Right ventricle myocardium superior (tissue), 1 donor: ENCODE results near the gene IL17REL. TPM values are rescaled to one million over a fixed set of nuclear protein-coding genes. Genes with fewer than 3 reads are reported as not detected.

Source experiments
- ATAC-seq: fragments of 200-7000 bp; cut with Tn5 transposase; one replicate; pipeline ENCODE4 v1.9.1; 2020; ENCODE audit warnings: mild to moderate bottlenecking; ENCODE audit not compliant: poor library complexity
- DNase-seq: peaks from one replicate; pipeline ENCODE4 v3.0.0-alpha.2; 2020
- intact Hi-C: fragments of 100-400 bp; cut with DNase I; formaldehyde crosslinking; loops from one replicate; pipeline ENCODE4 v1.11.2; 2022
- total RNA-seq: library from RNA; stranded (reverse); fragmentation: NEBNext Ultra II Directional; extraction: Animal tissue kit (Norgen Biotek cat#: 25700); gene quantifications from one replicate; pipeline ENCODE4 v1.2.1, GENCODE V29; 2021
- donor health status: DM: no; HTN: yes; CAD: no; lungs with severe emphysema.

Gene IL17REL
- total RNA-seq, 1 donor from 2014 or later: not detected

DNA sequence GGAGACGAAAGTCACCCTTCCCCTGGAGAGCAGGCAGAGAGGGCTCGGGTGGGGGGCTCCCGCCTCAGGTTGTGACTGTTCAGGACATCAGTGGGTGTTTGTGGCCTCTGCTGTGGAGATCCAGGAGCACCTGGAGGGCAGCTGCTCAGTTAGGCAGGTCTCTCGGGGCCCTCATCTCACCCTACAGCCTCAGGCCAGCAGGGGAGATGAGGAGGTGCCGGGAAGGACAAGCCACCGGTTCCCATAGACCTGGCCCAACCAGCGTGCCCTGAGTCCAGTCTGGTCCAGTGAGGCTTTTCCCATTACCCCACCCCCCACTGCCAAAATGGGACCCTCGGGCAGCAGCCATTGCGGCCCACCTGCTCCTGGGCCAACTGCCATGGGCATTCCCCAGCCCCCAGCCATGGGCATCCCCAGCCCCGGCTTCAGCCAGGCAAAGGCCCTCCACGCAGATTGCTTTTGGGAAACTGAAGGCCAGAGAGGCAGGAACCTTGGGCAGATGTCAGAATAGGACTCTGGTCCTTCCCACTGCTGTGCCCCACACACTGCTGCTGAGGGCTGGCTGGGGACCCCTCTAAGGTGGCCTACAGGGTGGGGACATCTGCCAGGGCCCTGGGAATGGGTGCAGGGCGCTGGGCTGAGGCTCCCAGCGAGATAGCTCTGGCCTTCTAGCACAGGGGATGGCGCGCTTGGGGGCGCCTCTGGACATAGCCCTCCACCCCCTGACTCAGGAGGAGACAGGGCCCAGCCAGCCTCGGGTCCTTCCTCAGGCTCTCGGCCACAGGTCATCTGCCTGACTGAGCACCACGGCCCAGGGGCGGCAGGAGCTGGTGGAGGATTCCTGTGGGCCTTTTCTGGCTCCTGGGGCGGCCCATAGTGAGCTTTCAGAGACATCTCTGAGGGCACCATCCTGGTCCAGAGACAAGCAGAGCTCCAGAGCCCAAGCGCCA is 47.2 kb downstream of the IL17REL start:
- intact Hi-C loops: no loop called here
- ATAC-seq: no peak
- DNase-seq: peak; percentile 44

DNA sequence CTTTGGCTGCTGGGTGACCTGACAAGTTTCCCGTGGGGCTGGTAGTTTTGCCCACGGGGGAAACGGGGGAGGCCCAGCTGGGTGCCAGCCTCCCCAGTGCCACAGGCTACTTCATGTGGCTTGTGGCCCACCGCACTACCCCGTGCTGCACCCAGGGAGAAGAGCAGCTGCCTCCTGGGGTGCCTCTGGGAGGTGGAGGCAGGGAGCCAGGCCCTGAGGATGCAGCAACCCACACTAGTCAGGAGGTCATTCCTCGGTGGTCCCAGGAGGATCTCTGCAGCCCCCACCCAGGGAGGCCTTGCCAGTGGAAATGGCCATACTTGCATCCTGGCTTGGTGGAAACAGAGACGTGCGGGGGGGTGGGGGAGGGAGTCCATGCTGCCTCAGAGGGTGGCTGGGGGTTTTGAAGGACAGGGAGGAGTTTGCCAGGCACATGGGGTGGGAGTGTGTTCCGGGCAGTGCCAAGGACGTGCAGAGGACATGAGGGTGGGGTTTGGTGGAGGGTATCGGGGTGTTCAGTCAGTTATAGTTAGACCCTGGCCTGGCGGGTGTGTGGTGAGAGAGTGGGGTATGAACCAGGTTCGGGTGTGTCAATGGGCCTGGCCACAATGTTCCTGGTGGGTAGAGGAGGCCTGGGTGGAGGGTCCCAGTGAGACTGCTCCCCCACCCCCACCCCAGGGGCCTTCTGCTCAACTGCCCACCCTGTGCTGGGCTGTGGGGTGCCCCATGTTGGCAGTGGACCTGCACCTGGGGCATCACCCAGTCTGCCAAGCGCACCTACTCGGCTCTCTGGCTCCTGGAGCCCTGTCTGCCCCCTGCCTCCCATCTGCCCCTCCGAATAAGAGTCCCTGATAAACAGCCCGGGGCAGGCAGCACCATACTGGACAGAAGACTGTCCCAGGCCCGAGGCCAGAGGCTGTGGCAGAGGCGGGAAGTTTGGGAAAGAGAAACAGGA is 48.2 kb downstream of the IL17REL start:
- DNase-seq: peak; percentile 46
- intact Hi-C loops: no loop called here
- ATAC-seq: no peak

DNA sequence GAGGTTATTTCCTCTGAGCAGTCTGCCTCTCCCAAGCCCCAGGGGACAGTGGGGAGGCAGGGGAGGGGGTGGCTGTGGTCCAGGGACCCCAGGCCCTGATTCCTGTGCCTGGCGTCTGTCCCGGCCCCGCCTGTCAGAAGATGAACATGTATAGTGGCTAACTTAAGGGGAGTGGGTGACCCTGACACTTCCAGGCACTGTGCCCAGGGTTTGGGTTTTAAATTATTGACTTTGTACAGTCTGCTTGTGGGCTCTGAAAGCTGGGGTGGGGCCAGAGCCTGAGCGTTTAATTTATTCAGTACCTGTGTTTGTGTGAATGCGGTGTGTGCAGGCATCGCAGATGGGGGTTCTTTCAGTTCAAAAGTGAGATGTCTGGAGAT is 48.9 kb downstream of the IL17REL start:
- peak; percentile 45 for DNase-seq
- intact Hi-C loops: no loop called here
- ATAC-seq: no peak

DNA sequence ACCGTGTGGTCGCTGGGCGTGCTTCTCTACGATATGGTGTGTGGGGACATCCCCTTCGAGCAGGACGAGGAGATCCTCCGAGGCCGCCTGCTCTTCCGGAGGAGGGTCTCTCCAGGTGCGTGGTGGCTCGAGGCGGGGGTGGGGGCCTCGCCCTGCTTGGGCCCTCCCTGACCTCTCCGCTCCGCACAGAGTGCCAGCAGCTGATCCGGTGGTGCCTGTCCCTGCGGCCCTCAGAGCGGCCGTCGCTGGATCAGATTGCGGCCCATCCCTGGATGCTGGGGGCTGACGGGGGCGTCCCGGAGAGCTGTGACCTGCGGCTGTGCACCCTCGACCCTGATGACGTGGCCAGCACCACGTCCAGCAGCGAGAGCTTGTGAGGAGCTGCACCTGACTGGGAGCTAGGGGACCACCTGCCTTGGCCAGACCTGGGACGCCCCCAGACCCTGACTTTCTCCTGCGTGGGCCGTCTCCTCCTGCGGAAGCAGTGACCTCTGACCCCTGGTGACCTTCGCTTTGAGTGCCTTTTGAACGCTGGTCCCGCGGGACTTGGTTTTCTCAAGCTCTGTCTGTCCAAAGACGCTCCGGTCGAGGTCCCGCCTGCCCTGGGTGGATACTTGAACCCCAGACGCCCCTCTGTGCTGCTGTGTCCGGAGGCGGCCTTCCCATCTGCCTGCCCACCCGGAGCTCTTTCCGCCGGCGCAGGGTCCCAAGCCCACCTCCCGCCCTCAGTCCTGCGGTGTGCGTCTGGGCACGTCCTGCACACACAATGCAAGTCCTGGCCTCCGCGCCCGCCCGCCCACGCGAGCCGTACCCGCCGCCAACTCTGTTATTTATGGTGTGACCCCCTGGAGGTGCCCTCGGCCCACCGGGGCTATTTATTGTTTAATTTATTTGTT is 49.6 kb downstream of the IL17REL start:
- intact Hi-C loops: no loop called here
- ATAC-seq: no peak
- peak; percentile 54 for DNase-seq

DNA sequence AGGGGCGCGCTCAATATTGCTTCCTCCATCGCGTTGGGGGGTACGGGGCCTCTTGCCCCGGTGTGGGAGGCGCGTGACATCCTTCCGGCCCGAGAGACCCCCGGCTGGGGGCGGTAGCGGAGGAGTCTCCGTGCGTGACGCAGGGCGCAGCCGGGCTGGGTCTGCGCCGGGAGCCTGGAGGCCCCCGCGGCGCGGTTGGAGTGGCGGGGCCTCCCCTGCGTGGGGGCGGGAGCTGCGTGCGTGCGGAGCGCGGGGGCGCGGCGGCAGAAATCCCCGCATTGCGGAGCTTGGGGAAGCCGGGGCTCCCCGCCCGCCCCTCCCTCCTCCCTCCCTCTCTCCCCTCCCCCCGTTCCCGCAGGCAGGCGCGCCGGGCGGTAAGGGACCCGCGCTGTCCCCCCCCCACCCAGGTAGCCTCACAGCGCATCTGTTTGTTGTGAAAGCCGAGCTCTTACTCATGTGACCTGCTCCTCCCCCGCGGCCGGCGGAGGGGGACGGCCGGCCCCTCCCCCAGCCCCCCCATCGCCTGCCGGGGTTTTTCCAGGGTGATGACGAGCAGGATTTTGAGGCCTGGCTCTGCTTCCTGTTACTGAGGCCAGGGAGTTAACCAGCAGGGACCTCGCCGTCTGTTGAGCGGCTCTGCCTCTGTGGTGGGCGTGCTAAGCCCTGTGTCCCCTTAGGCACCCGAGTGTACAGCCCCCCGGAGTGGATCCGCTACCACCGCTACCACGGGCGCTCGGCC is 50.4 kb downstream of the IL17REL start:
- peak; percentile 56 for ATAC-seq
- peak; percentile 91 for DNase-seq
- intact Hi-C loops: no loop called here

DNA sequence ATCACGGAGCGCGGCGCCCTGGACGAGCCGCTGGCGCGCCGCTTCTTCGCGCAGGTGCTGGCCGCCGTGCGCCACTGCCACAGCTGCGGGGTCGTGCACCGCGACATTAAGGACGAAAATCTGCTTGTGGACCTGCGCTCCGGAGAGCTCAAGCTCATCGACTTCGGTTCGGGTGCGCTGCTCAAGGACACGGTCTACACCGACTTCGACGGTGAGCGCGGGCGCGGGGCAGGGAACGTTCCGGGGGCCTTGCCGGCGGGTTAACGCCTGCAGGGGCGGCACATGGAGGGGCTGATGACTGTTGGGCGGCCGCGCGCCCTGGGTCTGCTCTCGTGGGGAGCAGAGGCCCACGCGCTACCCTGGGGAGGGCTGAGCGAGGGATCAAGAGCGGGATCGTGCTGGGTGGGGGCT is 51.0 kb downstream of the IL17REL start:
- ATAC-seq (no peak), DNase-seq (peak; percentile 50)
- intact Hi-C loops: loop anchor here (2.0 kb wide), 1 partner anchor 27 kb away; no protein-coding TSS in a partner anchor

DNA sequence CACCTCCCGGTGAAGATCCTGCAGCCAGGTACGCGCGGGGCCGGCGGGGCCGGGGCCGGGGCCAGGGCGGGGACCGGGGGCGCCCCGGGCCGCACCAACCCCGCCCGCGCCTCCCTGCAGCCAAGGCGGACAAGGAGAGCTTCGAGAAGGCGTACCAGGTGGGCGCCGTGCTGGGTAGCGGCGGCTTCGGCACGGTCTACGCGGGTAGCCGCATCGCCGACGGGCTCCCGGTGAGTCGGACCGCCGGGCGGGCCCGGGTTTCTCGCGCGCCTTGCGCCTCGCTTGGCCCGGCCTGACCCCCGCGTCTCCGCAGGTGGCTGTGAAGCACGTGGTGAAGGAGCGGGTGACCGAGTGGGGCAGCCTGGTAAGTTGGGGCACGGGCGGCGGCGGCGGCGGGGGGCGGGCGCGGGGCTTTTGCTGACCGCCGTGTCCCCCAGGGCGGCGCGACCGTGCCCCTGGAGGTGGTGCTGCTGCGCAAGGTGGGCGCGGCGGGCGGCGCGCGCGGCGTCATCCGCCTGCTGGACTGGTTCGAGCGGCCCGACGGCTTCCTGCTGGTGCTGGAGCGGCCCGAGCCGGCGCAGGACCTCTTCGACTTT is 51.5 kb downstream of the IL17REL start:
- DNase-seq (peak; percentile 65), ATAC-seq (no peak)
- intact Hi-C loops: loop anchor here (2.0 kb wide), 1 partner anchor 26 kb away; no protein-coding TSS in a partner anchor

DNA sequence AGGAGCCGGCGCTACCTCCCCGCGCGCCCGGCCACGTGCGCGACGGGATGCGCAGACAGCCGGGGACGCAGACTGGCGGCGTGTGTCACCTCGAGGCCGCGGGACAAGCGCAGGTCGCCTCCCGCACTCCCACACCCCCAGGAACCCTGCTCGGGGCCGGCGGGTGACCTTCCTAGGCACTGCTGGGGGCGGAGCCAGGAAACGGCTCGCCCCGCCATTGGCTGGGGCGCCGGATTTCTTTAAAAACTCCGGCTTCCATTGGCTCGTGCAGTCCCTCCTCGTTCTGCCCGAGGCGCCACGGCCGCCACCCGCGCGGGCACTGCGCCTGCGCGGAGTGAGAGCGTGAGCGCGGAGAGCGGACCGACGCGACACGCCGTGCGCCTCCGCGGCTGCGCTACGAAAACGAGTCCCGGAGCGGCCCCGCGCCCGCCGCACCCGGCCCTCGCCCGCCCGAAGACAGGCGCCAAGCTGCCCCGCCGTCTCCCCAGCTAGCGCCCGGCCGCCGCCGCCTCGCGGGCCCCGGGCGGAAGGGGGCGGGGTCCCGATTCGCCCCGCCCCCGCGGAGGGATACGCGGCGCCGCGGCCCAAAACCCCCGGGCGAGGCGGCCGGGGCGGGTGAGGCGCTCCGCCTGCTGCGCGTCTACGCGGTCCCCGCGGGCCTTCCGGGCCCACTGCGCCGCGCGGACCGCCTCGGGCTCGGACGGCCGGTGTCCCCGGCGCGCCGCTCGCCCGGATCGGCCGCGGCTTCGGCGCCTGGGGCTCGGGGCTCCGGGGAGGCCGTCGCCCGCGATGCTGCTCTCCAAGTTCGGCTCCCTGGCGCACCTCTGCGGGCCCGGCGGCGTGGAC is 52.2 kb downstream of the IL17REL start, which contains the start of gene PIM3:
Gene PIM3, plus strand, starts transcription at position 614 of the 846 bp plus-strand sequence. Its CDS starts 176 bp downstream, at position 790.
- ATAC-seq: peak; percentile 83
- DNase-seq: peak; percentile 97
- intact Hi-C loops: loop anchor here (2.0 kb wide), 1 partner anchor 26 kb away; no protein-coding TSS in a partner anchor

DNA sequence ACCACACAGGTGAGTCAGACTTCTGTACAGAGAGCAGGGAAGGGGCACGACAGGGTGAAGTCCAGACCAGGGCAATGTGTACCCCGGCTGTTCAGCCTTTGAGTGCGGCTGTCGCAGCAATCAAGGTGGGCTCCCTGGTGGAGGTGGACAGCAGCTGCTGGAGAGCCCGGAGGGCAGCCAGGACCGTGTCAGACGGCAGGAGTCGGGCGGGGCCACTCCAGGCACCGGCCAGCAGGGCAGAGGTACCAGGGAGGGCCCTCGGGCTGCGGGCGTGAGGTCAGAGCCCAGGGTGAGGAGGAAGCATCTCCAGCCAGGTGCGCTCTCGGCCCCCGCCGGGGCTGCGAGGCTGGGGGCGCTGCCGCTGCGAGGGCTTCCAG is 52.8 kb downstream of the IL17REL start:
- peak; percentile 3 for ATAC-seq
- intact Hi-C loops: loop anchor here (2.0 kb wide), 1 partner anchor 25 kb away; no protein-coding TSS in a partner anchor
- DNase-seq: no peak

DNA sequence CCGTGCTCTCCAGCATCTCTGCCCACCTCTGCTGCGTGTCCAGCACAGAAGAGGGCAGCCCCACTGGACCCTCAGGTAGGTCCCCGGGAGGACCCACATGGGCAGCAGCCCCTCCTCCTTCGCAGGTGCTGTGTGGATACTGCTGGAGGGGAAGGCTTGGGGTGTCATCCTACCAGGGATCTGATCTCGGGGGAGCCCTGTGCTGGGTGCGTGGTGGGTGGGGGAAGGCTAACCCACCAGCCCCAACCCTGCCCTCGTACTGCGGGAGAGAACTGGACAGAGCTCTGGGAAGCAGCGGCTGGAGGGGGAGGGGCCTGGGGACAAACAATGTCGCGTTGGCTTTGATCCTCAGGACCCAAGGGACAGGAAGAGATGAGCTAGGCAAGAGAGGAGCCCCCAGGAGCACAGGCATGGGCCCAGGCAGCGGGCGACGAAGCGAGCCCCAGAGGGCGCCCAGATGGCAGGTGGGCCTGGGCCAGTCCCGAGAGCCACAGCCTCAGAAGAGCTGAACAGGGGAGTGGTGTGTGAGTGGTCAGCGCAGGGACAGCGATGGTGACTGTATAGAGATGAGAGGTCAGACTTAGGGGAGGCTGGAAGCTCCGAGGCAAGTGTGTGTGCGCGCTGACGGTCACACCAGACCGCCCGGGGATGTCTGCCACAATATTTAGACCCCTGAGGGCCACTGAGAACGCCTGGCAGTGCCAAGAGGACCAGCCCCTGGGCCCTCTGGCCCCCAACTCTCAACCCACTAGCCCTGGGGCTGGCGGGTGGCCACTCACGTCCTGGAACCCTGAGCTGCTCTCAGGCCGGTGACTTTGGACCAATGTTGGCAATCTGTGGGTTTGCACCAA is 53.4 kb downstream of the IL17REL start:
- intact Hi-C loops: no loop called here
- DNase-seq: peak; percentile 48
- no peak for ATAC-seq

DNA sequence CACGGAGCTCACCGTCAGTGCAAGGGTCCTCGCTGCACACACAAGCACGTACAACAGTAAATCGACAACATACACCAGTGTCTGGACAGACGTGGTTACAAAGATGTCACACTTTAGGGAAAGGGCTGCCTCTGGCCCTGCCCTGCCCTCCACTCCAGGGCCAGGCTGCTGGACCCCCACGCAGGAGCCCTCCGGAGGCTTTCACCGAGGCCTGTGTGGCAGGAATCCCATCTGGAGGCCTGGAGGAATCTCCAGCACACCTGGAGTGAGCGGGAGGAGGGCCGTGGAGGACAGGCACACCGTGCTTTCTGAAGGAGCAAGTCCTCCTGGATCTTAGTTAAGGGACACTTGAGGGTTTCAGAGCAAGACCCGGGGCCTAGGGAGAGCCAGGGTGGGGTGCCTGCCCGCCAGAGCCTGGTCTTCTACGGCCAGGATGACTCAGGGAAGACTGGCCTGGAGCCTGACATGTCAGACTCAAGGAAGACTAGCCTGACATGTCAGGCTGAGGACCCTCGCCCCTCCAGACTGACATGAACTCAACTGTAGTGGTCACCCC is 54.1 kb downstream of the IL17REL start:
- DNase-seq (peak; percentile 27), ATAC-seq (no peak)
- intact Hi-C loops: no loop called here

DNA sequence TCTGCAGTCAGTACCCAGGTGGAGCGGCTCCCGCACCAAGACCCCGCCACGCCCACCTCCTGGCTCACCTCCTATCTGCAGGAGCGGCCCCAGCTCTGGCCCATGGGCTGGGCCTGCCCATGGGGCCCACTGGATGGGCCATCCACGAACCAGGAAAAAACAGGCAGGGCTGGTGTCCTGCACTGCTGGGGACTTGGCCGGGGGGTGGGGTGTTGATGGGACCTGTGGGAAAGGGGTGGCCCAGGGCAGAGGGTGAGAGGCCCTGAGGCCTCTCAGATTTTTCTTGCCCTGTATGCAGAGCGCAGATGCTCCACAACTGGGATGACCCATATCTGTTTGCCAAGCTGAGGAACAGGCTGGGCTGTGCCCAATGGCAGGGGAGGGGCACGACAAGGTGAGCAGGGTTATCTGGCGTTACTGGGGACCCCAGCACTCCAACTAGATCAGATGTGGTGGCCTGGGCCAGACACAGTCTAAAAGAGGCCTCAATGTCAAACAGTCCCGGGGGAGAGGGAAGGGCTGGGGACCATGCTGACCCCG is 54.7 kb downstream of the IL17REL start:
- DNase-seq: peak; percentile 40
- intact Hi-C loops: no loop called here
- no peak for ATAC-seq

DNA sequence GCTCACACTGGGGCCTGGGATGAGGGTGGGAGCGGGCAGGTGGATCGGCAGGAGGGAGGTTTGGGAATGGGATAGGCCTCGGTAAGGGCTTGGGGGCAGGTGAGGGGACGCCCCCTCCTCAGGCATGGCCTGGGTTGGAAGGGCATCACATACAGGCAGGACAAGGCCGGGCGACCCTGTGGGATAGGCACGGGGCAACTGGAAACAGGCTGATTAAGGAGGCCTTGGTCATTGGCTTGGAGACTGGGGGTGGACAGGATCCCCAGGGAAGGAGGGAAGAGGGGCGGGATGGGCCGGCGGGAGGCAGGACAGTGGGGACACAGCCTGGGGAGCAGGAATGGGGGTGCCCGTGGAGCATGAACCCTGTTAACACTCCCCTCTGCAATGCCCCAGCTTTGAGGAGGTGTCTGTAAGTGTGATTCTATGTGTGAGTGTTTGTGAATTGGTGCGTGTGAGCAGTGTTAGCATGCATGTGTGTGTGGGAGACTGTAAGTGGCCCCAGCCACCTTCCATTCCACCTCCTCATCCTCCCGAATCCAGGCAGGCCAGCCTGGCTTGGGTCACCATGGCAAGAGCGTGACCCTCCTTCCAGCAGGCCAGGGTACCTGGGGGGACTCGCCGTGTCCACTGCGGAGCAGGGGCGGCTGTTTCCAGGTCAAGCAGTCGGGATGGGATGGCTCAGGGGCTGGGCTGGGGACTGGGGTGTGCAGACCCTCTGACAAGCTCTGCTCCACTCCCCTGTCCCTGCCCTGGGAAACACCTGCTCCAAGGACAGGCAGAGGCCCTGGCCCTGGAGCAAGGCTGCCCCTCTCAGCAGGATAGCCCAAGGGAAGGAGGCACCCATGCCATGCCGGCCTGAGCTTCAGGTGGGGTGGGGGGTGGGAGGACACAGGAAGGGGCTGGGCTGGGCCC is 55.4 kb downstream of the IL17REL start:
- ATAC-seq (no peak), DNase-seq (peak; percentile 30)
- intact Hi-C loops: no loop called here

DNA sequence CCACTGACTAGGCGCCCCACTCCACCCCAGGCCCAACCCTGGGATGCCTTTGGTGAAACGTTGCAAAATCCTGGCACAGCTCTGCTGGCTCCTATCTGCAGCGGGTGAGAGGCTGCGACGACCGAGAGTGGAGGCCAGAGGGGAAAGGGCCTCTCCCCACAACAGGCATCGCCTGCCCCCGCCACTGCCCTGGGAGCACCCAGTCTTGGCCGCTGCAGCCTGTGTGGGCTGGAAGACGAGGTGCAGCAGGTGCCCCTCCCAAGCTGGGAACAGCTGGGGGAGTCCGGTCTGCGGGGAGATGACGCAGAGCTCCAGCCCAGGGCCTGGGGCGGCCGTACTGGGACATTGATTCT is 56.2 kb downstream of the IL17REL start:
- DNase-seq: peak; percentile 49

More for the DNA sequence above, 56.2 kb downstream of the IL17REL start:
- no peak for ATAC-seq
- intact Hi-C loops: no loop called here
